Pancreas (tissue), 10 donors: ENCODE measurements around the gene TAF3. TPM values are rescaled to one million over a fixed set of nuclear protein-coding genes. Genes with fewer than 3 reads are reported as not detected.
"Not testable (repeated sequence)": the region's sequence is repeated elsewhere in the genome, so short reads cannot be mapped to it uniquely, and the experiment has no call there.

Experiments
- ATAC-seq, 4 donors: fragments of 200-7000 bp; cut with Tn5 transposase; one replicate each; pipeline versions ENCODE4 v1.8.0 to v1.9.1; 2020; ENCODE audit warnings: mild to moderate bottlenecking in 4 of 4, moderate library complexity in 4 of 4
- DNase-seq, 6 donors: peaks; one replicate each; pipeline ENCODE4 v3.0.0-alpha.2; 2020
- FAIRE-seq: peaks from 2 replicates; lab custom pipeline; 2012; peaks lifted over from hg19 to GRCh38; lab: Jason Lieb, UNC
- H3K27ac ChIP-seq, 4 donors: fragments of 200-600 bp; sonication (generic); 1 replicate in 3 of 4; 2 replicates in 1 of 4; pipeline versions ENCODE4 v1.5.0 to v1.8.0; 2020
- H3K27me3 ChIP-seq, 4 donors: fragments of 200-600 bp; one replicate each; pipeline ENCODE4 v1.8.0; 2021
- H3K36me3 ChIP-seq, 3 donors: fragments of 200-600 bp; sonication (generic) in 1 of 3; one replicate each; pipeline versions ENCODE4 v1.5.0 to v1.8.0; 2020 to 2021
- H3K4me1 ChIP-seq, 3 donors: fragments of 200-600 bp; one replicate each; pipeline ENCODE4 v1.8.0; 2021
- H3K4me3 ChIP-seq, 4 donors: fragments of 200-600 bp; sonication (generic) in 2 of 4; one replicate each; pipeline versions ENCODE4 v1.5.0 to v1.8.0; 2020 to 2021
- H3K9me3 ChIP-seq, 4 donors: fragments of 200-600 bp; one replicate each; pipeline ENCODE4 v1.8.0; 2021
- CTCF ChIP-seq, 4 donors: fragments of 200-600 bp; sonication (generic) in 3 of 4; IDR thresholded peaks; one replicate each; pipeline versions ENCODE4 v1.5.0 to v1.8.0; 2021; ENCODE audit warnings: antibody characterized with exemption in 4 of 4
- WGBS, 2 donors: extraction: QIAGEN DNeasy Blood & Tissue Kit; methylation state at CpG; one replicate each; pipeline ENCODE4 v1.1.7; 2013; 5-methylcytosine and 5-hydroxymethylcytosine counted together
- intact Hi-C, 3 donors: fragments of 100-400 bp; cut with DNase I; formaldehyde crosslinking; loops; one replicate each; pipeline versions ENCODE4 v1.11.1 to v1.14.2; 2022
- polyA plus RNA-seq, 2 donors: library from polyadenylated mRNA; stranded (reverse); fragments of 200-250 nt; gene quantifications; one replicate each; pipeline ENCODE4 v1.2.3, GENCODE V29; 2013
- total RNA-seq, 6 donors: library from RNA; stranded (reverse); fragmentation: NEBNext Ultra II Directional in 4 of 6; extraction: Animal tissue kit (Norgen Biotek cat#: 25700) in 4 of 6; gene quantifications; one replicate each; pipeline versions ENCODE4 v1.2.1 to v1.2.4, GENCODE V29; 2021 to 2023
- donor health status: healthy with polysubstance abuse.
- donor health status: DM: no; HTN: no; CAD: no; lungs with moderate emphysema.
- donor health status: DM: no; HTN: no; CAD: no.
- donor health status: control.
- donor health status: control.
- donor health status: Bipolar disorder and iron deficiency.
- donor health status: DM: yes; HTN: yes; CAD: no.
- donor health status: DM: no; HTN: no; CAD: no.
- donor health status: DM: no; HTN: no; CAD: no.
- donor health status: DM: yes; HTN: yes; CAD: no.

The TAF3 gene
- total RNA-seq: 1 to 10 TPM; 3.7 to 5.8 (median 4.2) TPM
- polyA plus RNA-seq: 1 to 10 TPM; 2.9 to 3.9 TPM

- Histone ChIP-seq H3K9me3 (no peaks in the 10 kb centered on the region), H3K27ac (peak within 1 kb of the TSS; percentile 39 to 53 (median 48)), H3K4me1 (peaks cover 4 to 15% (median 8%) of the 10 kb centered on the region in 3 donors), H3K4me3 (peak within 1 kb of the TSS; percentile 84 to 99 (median 97)), H3K36me3 (no peaks in the 10 kb centered on the region), H3K27me3 (no peaks in the 10 kb centered on the region)
- FAIRE-seq: no peak
- ATAC-seq: peak; percentile 97 to 99 (median 98)
- no peak for TF ChIP-seq CTCF (IDR thresholded peaks at IDR 0.05)
- intact Hi-C loops: no loop called here
- peak; percentile 89 to 97 (median 94) for DNase-seq
- whole genome bisulfite sequencing, 2 donors: 0% methylated on average over 73 to 77 of the region's 77 CpGs
Observed at GRCh38 chr10:7818295-7819120, at the start of gene TAF3. TAF3 (plus strand) TSS chr10:7818505; CDS start chr10:7818710, 205 bp downstream.

- H3K9me3 ChIP-seq: no peaks in the 10 kb centered on the region
- H3K4me1 ChIP-seq: peaks cover 7 to 15% (median 12%) of the 10 kb centered on the region in 3 donors
- TF ChIP-seq CTCF (IDR thresholded peaks at IDR 0.05): no peak
- intact Hi-C loops: no loop called here
- peak; percentile 93 to 99 (median 98) for ATAC-seq
- no peaks in the 10 kb centered on the region for H3K27me3 ChIP-seq
- peaks cover 0 to 16% (median 4%) of the 10 kb centered on the region in 3 donors for H3K36me3 ChIP-seq
- DNase-seq: peak; percentile 82 to 91 (median 87)
- no peak for FAIRE-seq
- H3K27ac ChIP-seq: peak overlapping the region in 2 of 4 donors; percentile 63 to 72
- peak overlapping the region in 1 of 4 donors; percentile 17 for H3K4me3 ChIP-seq
- WGBS, 2 donors: 31 to 36% methylated on average over 10 of the region's 10 CpGs
Observed at GRCh38 chr10:7773845-7774801, 44.2 kb upstream of the TAF3 start.

- WGBS, 2 donors: 92 to 100% methylated on average over 2 of the region's 2 CpGs
- Histone ChIP-seq H3K36me3 (peaks cover 0 to 20% (median 0%) of the 10 kb centered on the region in 3 donors), H3K9me3 (no peaks in the 10 kb centered on the region), H3K4me3 (no peak overlapping the region), H3K27ac (no peak overlapping the region), H3K4me1 (peaks cover 7 to 15% (median 12%) of the 10 kb centered on the region in 3 donors), H3K27me3 (no peaks in the 10 kb centered on the region)
- no peak for TF ChIP-seq CTCF (IDR thresholded peaks at IDR 0.05)
- FAIRE-seq (no peak), ATAC-seq (no peak), DNase-seq (no peak)
- intact Hi-C loops: no loop called here
Observed at GRCh38 chr10:7776777-7777176, 41.5 kb upstream of the TAF3 start.

GRCh38 chr10:7782194-7782593 is 36.1 kb upstream of the TAF3 start:
- H3K27ac ChIP-seq, DNase-seq, H3K9me3 ChIP-seq, H3K27me3 ChIP-seq, intact Hi-C loops, H3K4me3 ChIP-seq, ATAC-seq, H3K4me1 ChIP-seq, FAIRE-seq: not testable (repeated sequence)
- 84 to 87% methylated on average over 6 of the region's 6 CpGs for WGBS, 2 donors
- peaks cover 0 to 20% (median 0%) of the 10 kb centered on the region in 3 donors for H3K36me3 ChIP-seq

- H3K27ac ChIP-seq: no peak overlapping the region
- H3K9me3 ChIP-seq: no peaks in the 10 kb centered on the region
- no peaks in the 10 kb centered on the region for H3K27me3 ChIP-seq
- H3K4me1 ChIP-seq: peaks cover 3 to 26% (median 16%) of the 10 kb centered on the region in 3 donors
- intact Hi-C loops: no loop called here
- no peak for TF ChIP-seq CTCF (IDR thresholded peaks at IDR 0.05)
- ATAC-seq (no peak), FAIRE-seq (no peak), DNase-seq (no peak)
- H3K4me3 ChIP-seq: peak overlapping the region in 3 of 4 donors; percentile 4 to 95 (median 66)
- no peaks in the 10 kb centered on the region for H3K36me3 ChIP-seq
- 73 to 84% methylated on average over 3 of the region's 3 CpGs for WGBS, 2 donors
Observed at GRCh38 chr10:7786430-7786829, 31.9 kb upstream of the TAF3 start.
